GM12878 (cell line): ENCODE results near the gene CLECL1. TPM values are rescaled to one million over a fixed set of nuclear protein-coding genes. Genes with fewer than 3 reads are reported as not detected.
A peak's percentile ranks its signal among the peaks of the same experiment; 100 is the strongest.

Experiments
- ASH2L ChIP-seq: fragments of 300-600, 200-600 bp; sonication (generic); IDR thresholded peaks from 2 replicates; pipeline ENCODE4 v1.6.1; 2017; ENCODE audit warnings: low read depth, mild to moderate bottlenecking, borderline replicate concordance
- BCL11A ChIP-seq: IDR thresholded peaks from 2 replicates; pipeline ENCODE4 v1.6.1; 2011; ENCODE audit warnings: low read depth, low read length
- BHLHE40 ChIP-seq, 2 experiments: fragments of 450-650 bp in 1 of 2; IDR thresholded peaks; 2 replicates each; pipeline ENCODE4 v1.6.1; 2011 to 2017; ENCODE audit warnings: low read depth in 2 of 2, borderline replicate concordance in 1 of 2, improper control_type of control experiment in 1 of 2, low read length in 1 of 2, mild to moderate bottlenecking in 1 of 2
- BRCA1 ChIP-seq: IDR thresholded peaks from 2 replicates; pipeline ENCODE4 v1.6.1; 2011; ENCODE audit warnings: low read depth, low read length, improper control_type of control experiment
- CBFB ChIP-seq: IDR thresholded peaks from 2 replicates; pipeline ENCODE4 v1.6.1; 2016; ENCODE audit warnings: antibody characterized with exemption, low read depth
- CHD4 ChIP-seq: fragments of 200-600 bp; sonication (generic); IDR thresholded peaks from 2 replicates; pipeline ENCODE4 v1.6.1; 2016; ENCODE audit warnings: mild to moderate bottlenecking
- FOXK2 ChIP-seq: fragments of 450-650 bp; IDR thresholded peaks from 2 replicates; pipeline ENCODE4 v1.6.1; 2017; ENCODE audit warnings: mild to moderate bottlenecking, moderate library complexity
- IKZF2 ChIP-seq, 2 experiments: fragments of 450-650 bp; IDR thresholded peaks; 2 replicates each; pipeline ENCODE4 v1.6.1; 2017; ENCODE audit warnings: mild to moderate bottlenecking in 2 of 2, moderate library complexity in 2 of 2
- JUNB ChIP-seq: IDR thresholded peaks from 2 replicates; pipeline ENCODE4 v1.6.1; 2016; ENCODE audit warnings: antibody characterized with exemption, mild to moderate bottlenecking
- NR2F1 ChIP-seq: fragments of 450-650 bp; conservative IDR thresholded peaks from 2 replicates; pipeline ENCODE4 v1.6.1; 2017; ENCODE audit warnings: mild to moderate bottlenecking
- PAX8 ChIP-seq: fragments of 450-650 bp; IDR thresholded peaks from 2 replicates; pipeline ENCODE4 v1.6.1; 2017; ENCODE audit warnings: mild to moderate bottlenecking, moderate library complexity
- POLR2AphosphoS5 ChIP-seq: IDR thresholded peaks from 2 replicates; pipeline ENCODE4 v1.6.1; 2011; ENCODE audit warnings: mild to moderate bottlenecking, low read length, inconsistent platforms
- RAD51 ChIP-seq: fragments of 450-650 bp; IDR thresholded peaks from 2 replicates; pipeline ENCODE4 v1.6.1; 2016; ENCODE audit warnings: moderate library complexity, mild to moderate bottlenecking, inconsistent platforms
- RFX5 ChIP-seq: IDR thresholded peaks from 2 replicates; pipeline ENCODE4 v1.6.1; 2011; ENCODE audit warnings: low read depth, low read length, improper control_type of control experiment
- SIN3A ChIP-seq: IDR thresholded peaks from 2 replicates; pipeline ENCODE4 v1.6.1; 2012; ENCODE audit warnings: low read depth, low read length, improper control_type of control experiment
- SMAD5 ChIP-seq: IDR thresholded peaks from 2 replicates; pipeline ENCODE4 v1.6.1; 2016; ENCODE audit warnings: antibody characterized with exemption, low read depth
- SP1 ChIP-seq: IDR thresholded peaks from one replicate; pipeline ENCODE4 v1.6.1; 2011; ENCODE audit warnings: low read depth, low read length
- SUPT20H ChIP-seq: IDR thresholded peaks from 2 replicates; pipeline ENCODE4 v1.6.1; 2011; ENCODE audit warnings: low read depth, mild to moderate bottlenecking, low read length, moderate library complexity, borderline replicate concordance; ENCODE audit not compliant: control insufficient read depth
- ZNF217 ChIP-seq: fragments of 450-650 bp; IDR thresholded peaks from 2 replicates; pipeline ENCODE4 v1.6.1; 2017; ENCODE audit warnings: antibody characterized with exemption, mild to moderate bottlenecking
- polyA plus RNA-seq, 11 experiments: library from polyadenylated mRNA; depleted of rRNA in 4 of 11; unstranded in 6 of 11; stranded (reverse) in 5 of 11; fragments of >200 nt; fragmentation: Nextera tagmentation in 4 of 11; fragmentation: Illumina TruSeq in 1 of 11; extraction: Ambion mirVana in 4 of 11; extraction: Trizol in 1 of 11; gene quantifications; 1 replicate in 1 of 11; 2 replicates in 10 of 11; pipeline versions ENCODE4 v1.2.1 to v1.2.3, GENCODE V29; 2011 to 2016; ENCODE audit warnings: inconsistent platforms in 2 of 11, missing spikeins in 2 of 11, low read depth in 1 of 11
- total RNA-seq, 4 experiments: library from RNA; depleted of rRNA in 3 of 4; stranded (reverse); fragments of >200 nt in 3 of 4; fragmentation: Illumina TruSeq in 1 of 4; extraction: Trizol in 1 of 4; gene quantifications; 2 replicates each; pipeline versions ENCODE4 v1.2.1 to v1.2.3, GENCODE V29; 2013 to 2021
- TF ChIP-seq, protein P1 (sequence below): fragments of 450-650 bp; IDR thresholded peaks from 2 replicates; pipeline ENCODE4 v1.6.1; 2017; ENCODE audit warnings: low read depth, mild to moderate bottlenecking, moderate library complexity
- TF ChIP-seq, protein P2 (sequence below), 3 experiments: IDR thresholded peaks in 2 of 3; conservative IDR thresholded peaks in 1 of 3; 2 replicates each; pipeline ENCODE4 v1.5.1; 2011; ENCODE audit warnings: low read depth in 3 of 3, low read length in 3 of 3, mild to moderate bottlenecking in 3 of 3, control low read depth in 2 of 3, moderate library complexity in 2 of 3, inconsistent platforms in 1 of 3, mixed read lengths in 1 of 3; ENCODE audit not compliant: control insufficient read depth in 2 of 3, insufficient read depth in 1 of 3; ENCODE audit errors: extremely low read depth in 1 of 3
- TF ChIP-seq, protein P3 (sequence below): IDR thresholded peaks from 2 replicates; pipeline ENCODE4 v1.6.1; 2011; ENCODE audit warnings: borderline replicate concordance, low read depth, mild to moderate bottlenecking, moderate library complexity, low read length; ENCODE audit not compliant: insufficient read depth, poor library complexity, severe bottlenecking
- TF ChIP-seq, protein P4 (sequence below): IDR thresholded peaks from 2 replicates; pipeline ENCODE4 v1.6.1; 2011; ENCODE audit warnings: low read depth, mild to moderate bottlenecking, low read length, moderate library complexity, borderline replicate concordance; ENCODE audit errors: extremely low read depth
- TF ChIP-seq, protein P5 (sequence below): fragments of 450-650 bp; IDR thresholded peaks from 2 replicates; pipeline ENCODE4 v1.6.1; 2017; ENCODE audit warnings: mild to moderate bottlenecking

CLECL1 gene
- total and polyA plus RNA-seq, 10 of the 15 experiments (the other 5 are each of a cell fraction or from before 2014, with no cell fraction given) = 4.6 to 56.5 (median 46.4) TPM

DNA sequence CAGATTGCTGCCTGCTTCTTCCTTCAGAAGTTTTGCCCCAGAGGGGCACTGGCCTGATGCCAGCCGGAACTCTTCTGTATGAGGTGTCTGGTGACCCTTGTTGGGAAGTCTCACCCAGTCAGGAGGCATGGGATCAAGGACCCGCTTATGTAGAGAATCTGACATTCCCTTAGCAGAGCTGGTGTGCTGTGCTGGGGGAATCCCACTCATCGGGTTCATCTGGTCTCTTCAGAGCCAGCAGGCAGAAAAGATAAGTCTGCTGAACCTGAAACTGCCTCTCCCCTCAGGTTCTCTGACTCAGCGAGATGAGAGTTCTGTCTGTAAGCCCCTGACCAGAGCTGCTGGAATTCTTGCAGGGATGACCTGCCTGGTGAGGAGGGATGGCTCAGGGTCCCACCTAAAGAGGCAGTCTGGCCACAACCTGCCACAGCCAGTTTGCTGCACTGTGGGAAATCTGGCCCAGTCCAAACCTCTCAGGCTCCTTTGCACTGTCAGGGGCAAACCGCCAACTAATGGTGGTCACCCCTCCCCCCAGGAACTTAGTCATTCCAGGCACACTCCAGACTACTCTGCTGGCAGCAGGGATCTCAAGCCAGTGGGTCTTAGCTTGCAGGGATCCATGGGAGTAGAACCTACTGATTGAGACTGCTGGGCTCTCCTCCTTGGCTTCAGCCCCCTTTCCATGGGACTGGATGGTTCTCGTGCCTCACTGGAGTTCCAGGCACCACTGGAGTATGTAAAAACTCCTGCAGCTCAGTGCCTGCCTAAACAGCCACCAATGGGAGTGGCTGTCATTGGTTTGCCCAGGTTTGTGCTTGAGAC lies 59.3 kb downstream of the CLECL1 start (continued):
- TF ChIP-seq RFX5 (no peak), RAD51 (no peak), PAX8 (no peak), BRCA1 (no peak), POLR2AphosphoS5 (peak; percentile 43), BHLHE40 (IDR thresholded peaks at IDR 0.05; ENCODE audit: borderline replicate concordance in 1 of 2, low read depth in 2 of 2, low read length in 1 of 2) (0 out of 4 replicates have a peak, but pooled peaks of 1 of the 2 experiments have one; percentile 24), JUNB (peak; percentile 64), SIN3A (no peak), CHD4 (no peak), IKZF2 (IDR thresholded peaks at IDR 0.05) (peak; percentile 76 to 78; a peak in 3 of 4 replicates), ASH2L (no peak), FOXK2 (no peak), BCL11A (peak; percentile 62), SP1 (no peak), ZNF217 (no peak), SMAD5 (0 out of 2 replicates have a peak, but pooled peaks have one; percentile 35), CBFB (peak; percentile 20; the same call in 1 of the 2 replicates), SUPT20H (no peak), NR2F1 (no peak; the same call in 1 of the 2 replicates)
- TF ChIP-seq, protein P1, sequence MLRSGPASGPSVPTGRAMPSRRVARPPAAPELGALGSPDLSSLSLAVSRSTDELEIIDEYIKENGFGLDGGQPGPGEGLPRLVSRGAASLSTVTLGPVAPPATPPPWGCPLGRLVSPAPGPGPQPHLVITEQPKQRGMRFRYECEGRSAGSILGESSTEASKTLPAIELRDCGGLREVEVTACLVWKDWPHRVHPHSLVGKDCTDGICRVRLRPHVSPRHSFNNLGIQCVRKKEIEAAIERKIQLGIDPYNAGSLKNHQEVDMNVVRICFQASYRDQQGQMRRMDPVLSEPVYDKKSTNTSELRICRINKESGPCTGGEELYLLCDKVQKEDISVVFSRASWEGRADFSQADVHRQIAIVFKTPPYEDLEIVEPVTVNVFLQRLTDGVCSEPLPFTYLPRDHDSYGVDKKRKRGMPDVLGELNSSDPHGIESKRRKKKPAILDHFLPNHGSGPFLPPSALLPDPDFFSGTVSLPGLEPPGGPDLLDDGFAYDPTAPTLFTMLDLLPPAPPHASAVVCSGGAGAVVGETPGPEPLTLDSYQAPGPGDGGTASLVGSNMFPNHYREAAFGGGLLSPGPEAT = 0 out of 2 replicates have a peak, but pooled peaks have one; percentile 12
- TF ChIP-seq, protein P2, sequence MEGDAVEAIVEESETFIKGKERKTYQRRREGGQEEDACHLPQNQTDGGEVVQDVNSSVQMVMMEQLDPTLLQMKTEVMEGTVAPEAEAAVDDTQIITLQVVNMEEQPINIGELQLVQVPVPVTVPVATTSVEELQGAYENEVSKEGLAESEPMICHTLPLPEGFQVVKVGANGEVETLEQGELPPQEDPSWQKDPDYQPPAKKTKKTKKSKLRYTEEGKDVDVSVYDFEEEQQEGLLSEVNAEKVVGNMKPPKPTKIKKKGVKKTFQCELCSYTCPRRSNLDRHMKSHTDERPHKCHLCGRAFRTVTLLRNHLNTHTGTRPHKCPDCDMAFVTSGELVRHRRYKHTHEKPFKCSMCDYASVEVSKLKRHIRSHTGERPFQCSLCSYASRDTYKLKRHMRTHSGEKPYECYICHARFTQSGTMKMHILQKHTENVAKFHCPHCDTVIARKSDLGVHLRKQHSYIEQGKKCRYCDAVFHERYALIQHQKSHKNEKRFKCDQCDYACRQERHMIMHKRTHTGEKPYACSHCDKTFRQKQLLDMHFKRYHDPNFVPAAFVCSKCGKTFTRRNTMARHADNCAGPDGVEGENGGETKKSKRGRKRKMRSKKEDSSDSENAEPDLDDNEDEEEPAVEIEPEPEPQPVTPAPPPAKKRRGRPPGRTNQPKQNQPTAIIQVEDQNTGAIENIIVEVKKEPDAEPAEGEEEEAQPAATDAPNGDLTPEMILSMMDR (IDR thresholded peaks at IDR 0.05 in 2 of 3, conservative IDR thresholded peaks at IDR 0.05 in 1 of 3; ENCODE audit: control insufficient read depth in 2 of 3, extremely low read depth in 1 of 3, insufficient read depth in 1 of 3, low read depth in 3 of 3, low read length in 3 of 3) = no peak
- TF ChIP-seq, protein P3, sequence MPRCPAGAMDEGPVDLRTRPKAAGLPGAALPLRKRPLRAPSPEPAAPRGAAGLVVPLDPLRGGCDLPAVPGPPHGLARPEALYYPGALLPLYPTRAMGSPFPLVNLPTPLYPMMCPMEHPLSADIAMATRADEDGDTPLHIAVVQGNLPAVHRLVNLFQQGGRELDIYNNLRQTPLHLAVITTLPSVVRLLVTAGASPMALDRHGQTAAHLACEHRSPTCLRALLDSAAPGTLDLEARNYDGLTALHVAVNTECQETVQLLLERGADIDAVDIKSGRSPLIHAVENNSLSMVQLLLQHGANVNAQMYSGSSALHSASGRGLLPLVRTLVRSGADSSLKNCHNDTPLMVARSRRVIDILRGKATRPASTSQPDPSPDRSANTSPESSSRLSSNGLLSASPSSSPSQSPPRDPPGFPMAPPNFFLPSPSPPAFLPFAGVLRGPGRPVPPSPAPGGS = peak; percentile 50
- TF ChIP-seq, protein P4, sequence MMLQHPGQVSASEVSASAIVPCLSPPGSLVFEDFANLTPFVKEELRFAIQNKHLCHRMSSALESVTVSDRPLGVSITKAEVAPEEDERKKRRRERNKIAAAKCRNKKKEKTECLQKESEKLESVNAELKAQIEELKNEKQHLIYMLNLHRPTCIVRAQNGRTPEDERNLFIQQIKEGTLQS = no peak
- TF ChIP-seq, protein P5, sequence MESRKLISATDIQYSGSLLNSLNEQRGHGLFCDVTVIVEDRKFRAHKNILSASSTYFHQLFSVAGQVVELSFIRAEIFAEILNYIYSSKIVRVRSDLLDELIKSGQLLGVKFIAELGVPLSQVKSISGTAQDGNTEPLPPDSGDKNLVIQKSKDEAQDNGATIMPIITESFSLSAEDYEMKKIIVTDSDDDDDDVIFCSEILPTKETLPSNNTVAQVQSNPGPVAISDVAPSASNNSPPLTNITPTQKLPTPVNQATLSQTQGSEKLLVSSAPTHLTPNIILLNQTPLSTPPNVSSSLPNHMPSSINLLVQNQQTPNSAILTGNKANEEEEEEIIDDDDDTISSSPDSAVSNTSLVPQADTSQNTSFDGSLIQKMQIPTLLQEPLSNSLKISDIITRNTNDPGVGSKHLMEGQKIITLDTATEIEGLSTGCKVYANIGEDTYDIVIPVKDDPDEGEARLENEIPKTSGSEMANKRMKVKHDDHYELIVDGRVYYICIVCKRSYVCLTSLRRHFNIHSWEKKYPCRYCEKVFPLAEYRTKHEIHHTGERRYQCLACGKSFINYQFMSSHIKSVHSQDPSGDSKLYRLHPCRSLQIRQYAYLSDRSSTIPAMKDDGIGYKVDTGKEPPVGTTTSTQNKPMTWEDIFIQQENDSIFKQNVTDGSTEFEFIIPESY = no peak
